GM23338 (cell line): Measurements from ENCODE around the gene CEP192. TPM values are rescaled to one million over a fixed set of nuclear protein-coding genes. Genes with fewer than 3 reads are reported as not detected.

ENCODE experiments used
- ATAC-seq: fragments of 200-7000 bp; cut with Tn5 transposase; 3 replicates; pipeline ENCODE4 v1.9.1; 2020
- DNase-seq: peaks from one replicate; pipeline ENCODE4 v3.0.0-alpha.2; 2015; ENCODE audit warnings: low spot score
- H2AFZ ChIP-seq: fragments of 200-600 bp; sonication (generic); 2 replicates; pipeline ENCODE4 v1.8.0; 2016; ENCODE audit warnings: antibody characterized with exemption, mild to moderate bottlenecking, moderate library complexity
- H3F3A ChIP-seq: fragments of 200-600 bp; sonication (generic); replicated peaks from 2 replicates; pipeline ENCODE4 v1.8.0; 2017; ENCODE audit warnings: antibody characterized with exemption, mixed run types, low read depth
- H3K27ac ChIP-seq: fragments of 200-600 bp; sonication (generic); 2 replicates; pipeline ENCODE4 v1.6.1; 2016; ENCODE audit warnings: low read depth
- H3K27me3 ChIP-seq: fragments of 200-600 bp; sonication (generic); 2 replicates; pipeline ENCODE4 v1.8.0; 2016; ENCODE audit warnings: mild to moderate bottlenecking, mixed run types, moderate library complexity; ENCODE audit not compliant: insufficient read depth
- H3K36me3 ChIP-seq: fragments of 200-600 bp; sonication (generic); 2 replicates; pipeline ENCODE4 v1.8.0; 2016; ENCODE audit warnings: mild to moderate bottlenecking; ENCODE audit not compliant: insufficient read depth
- H3K4me1 ChIP-seq: fragments of 200-600 bp; sonication (generic); 2 replicates; pipeline ENCODE4 v1.8.0; 2016; ENCODE audit warnings: mild to moderate bottlenecking, moderate library complexity; ENCODE audit not compliant: insufficient read depth
- H3K4me2 ChIP-seq: fragments of 200-600 bp; sonication (generic); 2 replicates; pipeline ENCODE4 v1.7.1; 2017; ENCODE audit warnings: mixed run types
- H3K4me3 ChIP-seq: fragments of 200-600 bp; sonication (generic); 2 replicates; pipeline ENCODE4 v1.6.1; 2016; ENCODE audit warnings: mixed run types
- H3K79me2 ChIP-seq: fragments of 200-600 bp; sonication (generic); replicated peaks from 2 replicates; pipeline ENCODE4 v1.8.0; 2017; ENCODE audit warnings: mild to moderate bottlenecking; ENCODE audit not compliant: insufficient read depth
- H3K9me2 ChIP-seq: fragments of 200-600 bp; sonication (generic); 2 replicates; pipeline ENCODE4 v1.8.0; 2017; ENCODE audit not compliant: insufficient read depth
- H4K20me1 ChIP-seq: fragments of 200-600 bp; sonication (generic); replicated peaks from 2 replicates; pipeline ENCODE4 v1.8.0; 2017; ENCODE audit warnings: mild to moderate bottlenecking; ENCODE audit not compliant: insufficient read depth
- H3K27ac Mint-ChIP-seq: 2 replicates; pipeline ENCODE4 v1.8.0; 2020; ENCODE audit warnings: inconsistent platforms, mild to moderate bottlenecking, moderate library complexity, mixed read lengths
- H3K27me3 Mint-ChIP-seq: 3 replicates; pipeline ENCODE4 v1.8.0; 2022; ENCODE audit warnings: low read depth, mild to moderate bottlenecking, moderate library complexity, mixed read lengths, inconsistent platforms; ENCODE audit not compliant: insufficient read depth, poor library complexity
- H3K36me3 Mint-ChIP-seq: 3 replicates; pipeline ENCODE4 v1.8.0; 2021; ENCODE audit warnings: low read depth, mild to moderate bottlenecking, inconsistent platforms, moderate library complexity, mixed read lengths
- H3K4me1 Mint-ChIP-seq: 3 replicates; pipeline ENCODE4 v1.8.0; 2020; ENCODE audit warnings: mild to moderate bottlenecking, inconsistent platforms, mixed read lengths
- H3K4me3 Mint-ChIP-seq: 3 replicates; pipeline ENCODE4 v1.8.0; 2021; ENCODE audit warnings: moderate library complexity, mild to moderate bottlenecking, inconsistent platforms, mixed read lengths
- H3K9me3 Mint-ChIP-seq: 3 replicates; pipeline ENCODE4 v1.8.0; 2020; ENCODE audit warnings: moderate library complexity, mild to moderate bottlenecking, inconsistent platforms, mixed read lengths
- EZH2 ChIP-seq: fragments of 200-600 bp; sonication (generic); IDR thresholded peaks from one replicate; pipeline ENCODE4 v1.8.0; 2017; ENCODE audit warnings: antibody characterized with exemption, mild to moderate bottlenecking, low read depth; ENCODE audit not compliant: unreplicated experiment
- EZH2phosphoT487 ChIP-seq: fragments of 200-600 bp; sonication (generic); IDR thresholded peaks from one replicate; pipeline ENCODE4 v1.8.1; 2018; ENCODE audit warnings: antibody characterized with exemption; ENCODE audit not compliant: unreplicated experiment
- POLR2AphosphoS5 ChIP-seq: IDR thresholded peaks from 2 replicates; pipeline ENCODE4 v1.6.1; 2016; ENCODE audit warnings: antibody characterized with exemption, low read depth
- REST ChIP-seq: IDR thresholded peaks from one replicate; pipeline ENCODE4 v1.6.1; 2018; ENCODE audit warnings: antibody characterized with exemption; ENCODE audit not compliant: unreplicated experiment
- STAT1 ChIP-seq: IDR thresholded peaks from one replicate; pipeline ENCODE4 v1.6.1; 2016; ENCODE audit warnings: antibody characterized with exemption; ENCODE audit not compliant: unreplicated experiment
- ZNF114 ChIP-seq: fragments of 250-450 bp; sonication (Bioruptor Pico); IDR thresholded peaks from 2 replicates; pipeline ENCODE4 v1.5.0; 2020; ENCODE audit warnings: mild to moderate bottlenecking, moderate library complexity
- ZNF331 ChIP-seq: fragments of 250-450 bp; sonication (Bioruptor Pico); IDR thresholded peaks from 2 replicates; pipeline ENCODE4 v1.5.0; 2020; ENCODE audit warnings: low read depth, mild to moderate bottlenecking, moderate library complexity
- polyA plus RNA-seq: library from polyadenylated mRNA; unstranded; fragments of >200 nt; fragmentation: Nextera tagmentation; extraction: Ambion mirVana; gene quantifications from 2 replicates; pipeline ENCODE4 v1.2.1, GENCODE V29; 2016
- total RNA-seq: library from RNA; depleted of rRNA; stranded (reverse); fragments of >200 nt; shearing (Covaris generic); gene quantifications from 2 replicates; pipeline ENCODE4 v1.2.3, GENCODE V29; 2014
- TF ChIP-seq, protein P1 (sequence below): fragments of 250-450 bp; sonication (Bioruptor Pico); IDR thresholded peaks from 2 replicates; pipeline ENCODE4 v1.5.0; 2020; ENCODE audit warnings: mild to moderate bottlenecking, moderate library complexity

Gene CEP192
- total and polyA plus RNA-seq, 2 experiments from 2014 or later, result 15.2 to 30.6 TPM

- no peaks in the 10 kb centered on the region for H3K4me1 ChIP-seq
- no peaks in the 10 kb centered on the region for H3F3A ChIP-seq
- Mint-ChIP-seq H3K27ac (no peak overlapping the region), H3K27me3 (peaks cover 1% of the 10 kb centered on the region), H3K4me1 (no peaks in the 10 kb centered on the region), H3K36me3 (peaks cover 93% of the 10 kb centered on the region), H3K4me3 (no peak overlapping the region), H3K9me3 (peaks cover 5% of the 10 kb centered on the region; the same call in 2 of the 3 replicates)
- no peaks in the 10 kb centered on the region; the same call in 1 of the 2 replicates for H4K20me1 ChIP-seq
- no peak overlapping the region for H2AFZ ChIP-seq
- TF ChIP-seq POLR2AphosphoS5 (no peak), EZH2phosphoT487 (no peak), REST (no peak), STAT1 (no peak), ZNF114 (CRISPR knock-in tag) (no peak), ZNF331 (CRISPR knock-in tag) (no peak), EZH2 (no peak)
- TF ChIP-seq, protein P1, sequence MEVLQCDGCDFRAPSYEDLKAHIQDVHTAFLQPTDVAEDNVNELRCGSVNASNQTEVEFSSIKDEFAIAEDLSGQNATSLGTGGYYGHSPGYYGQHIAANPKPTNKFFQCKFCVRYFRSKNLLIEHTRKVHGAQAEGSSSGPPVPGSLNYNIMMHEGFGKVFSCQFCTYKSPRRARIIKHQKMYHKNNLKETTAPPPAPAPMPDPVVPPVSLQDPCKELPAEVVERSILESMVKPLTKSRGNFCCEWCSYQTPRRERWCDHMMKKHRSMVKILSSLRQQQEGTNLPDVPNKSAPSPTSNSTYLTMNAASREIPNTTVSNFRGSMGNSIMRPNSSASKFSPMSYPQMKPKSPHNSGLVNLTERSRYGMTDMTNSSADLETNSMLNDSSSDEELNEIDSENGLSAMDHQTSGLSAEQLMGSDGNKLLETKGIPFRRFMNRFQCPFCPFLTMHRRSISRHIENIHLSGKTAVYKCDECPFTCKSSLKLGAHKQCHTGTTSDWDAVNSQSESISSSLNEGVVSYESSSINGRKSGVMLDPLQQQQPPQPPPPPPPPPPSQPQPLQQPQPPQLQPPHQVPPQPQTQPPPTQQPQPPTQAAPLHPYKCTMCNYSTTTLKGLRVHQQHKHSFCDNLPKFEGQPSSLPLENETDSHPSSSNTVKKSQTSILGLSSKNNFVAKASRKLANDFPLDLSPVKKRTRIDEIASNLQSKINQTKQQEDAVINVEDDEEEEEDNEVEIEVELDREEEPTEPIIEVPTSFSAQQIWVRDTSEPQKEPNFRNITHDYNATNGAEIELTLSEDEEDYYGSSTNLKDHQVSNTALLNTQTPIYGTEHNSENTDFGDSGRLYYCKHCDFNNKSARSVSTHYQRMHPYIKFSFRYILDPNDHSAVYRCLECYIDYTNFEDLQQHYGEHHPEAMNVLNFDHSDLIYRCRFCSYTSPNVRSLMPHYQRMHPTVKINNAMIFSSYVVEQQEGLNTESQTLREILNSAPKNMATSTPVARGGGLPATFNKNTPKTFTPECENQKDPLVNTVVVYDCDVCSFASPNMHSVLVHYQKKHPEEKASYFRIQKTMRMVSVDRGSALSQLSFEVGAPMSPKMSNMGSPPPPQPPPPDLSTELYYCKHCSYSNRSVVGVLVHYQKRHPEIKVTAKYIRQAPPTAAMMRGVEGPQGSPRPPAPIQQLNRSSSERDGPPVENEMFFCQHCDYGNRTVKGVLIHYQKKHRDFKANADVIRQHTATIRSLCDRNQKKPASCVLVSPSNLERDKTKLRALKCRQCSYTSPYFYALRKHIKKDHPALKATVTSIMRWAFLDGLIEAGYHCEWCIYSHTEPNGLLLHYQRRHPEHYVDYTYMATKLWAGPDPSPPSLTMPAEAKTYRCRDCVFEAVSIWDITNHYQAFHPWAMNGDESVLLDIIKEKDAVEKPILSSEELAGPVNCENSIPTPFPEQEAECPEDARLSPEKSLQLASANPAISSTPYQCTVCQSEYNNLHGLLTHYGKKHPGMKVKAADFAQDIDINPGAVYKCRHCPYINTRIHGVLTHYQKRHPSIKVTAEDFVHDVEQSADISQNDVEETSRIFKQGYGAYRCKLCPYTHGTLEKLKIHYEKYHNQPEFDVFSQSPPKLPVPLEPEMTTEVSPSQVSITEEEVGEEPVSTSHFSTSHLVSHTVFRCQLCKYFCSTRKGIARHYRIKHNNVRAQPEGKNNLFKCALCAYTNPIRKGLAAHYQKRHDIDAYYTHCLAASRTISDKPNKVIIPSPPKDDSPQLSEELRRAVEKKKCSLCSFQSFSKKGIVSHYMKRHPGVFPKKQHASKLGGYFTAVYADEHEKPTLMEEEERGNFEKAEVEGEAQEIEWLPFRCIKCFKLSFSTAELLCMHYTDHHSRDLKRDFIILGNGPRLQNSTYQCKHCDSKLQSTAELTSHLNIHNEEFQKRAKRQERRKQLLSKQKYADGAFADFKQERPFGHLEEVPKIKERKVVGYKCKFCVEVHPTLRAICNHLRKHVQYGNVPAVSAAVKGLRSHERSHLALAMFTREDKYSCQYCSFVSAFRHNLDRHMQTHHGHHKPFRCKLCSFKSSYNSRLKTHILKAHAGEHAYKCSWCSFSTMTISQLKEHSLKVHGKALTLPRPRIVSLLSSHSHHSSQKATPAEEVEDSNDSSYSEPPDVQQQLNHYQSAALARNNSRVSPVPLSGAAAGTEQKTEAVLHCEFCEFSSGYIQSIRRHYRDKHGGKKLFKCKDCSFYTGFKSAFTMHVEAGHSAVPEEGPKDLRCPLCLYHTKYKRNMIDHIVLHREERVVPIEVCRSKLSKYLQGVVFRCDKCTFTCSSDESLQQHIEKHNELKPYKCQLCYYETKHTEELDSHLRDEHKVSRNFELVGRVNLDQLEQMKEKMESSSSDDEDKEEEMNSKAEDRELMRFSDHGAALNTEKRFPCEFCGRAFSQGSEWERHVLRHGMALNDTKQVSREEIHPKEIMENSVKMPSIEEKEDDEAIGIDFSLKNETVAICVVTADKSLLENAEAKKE (CRISPR knock-in tag), result no peak
- DNase-seq (no peak), ATAC-seq (no peak)
- H3K79me2 ChIP-seq, result no peaks in the 10 kb centered on the region
- no peaks in the 10 kb centered on the region for H3K27me3 ChIP-seq
- H3K4me3 ChIP-seq, result no peak overlapping the region
- H3K36me3 ChIP-seq, result peaks cover 36% of the 10 kb centered on the region
- H3K27ac ChIP-seq, result no peak overlapping the region
- H3K4me2 ChIP-seq, result no peak overlapping the region
- no peaks in the 10 kb centered on the region for H3K9me2 ChIP-seq
Observed at GRCh38 chr18:13100942-13101658, 109.9 kb downstream of the CEP192 start.
